GM23338 (cell line): ENCODE results near the gene ELFN1. TPM values are rescaled to one million over a fixed set of nuclear protein-coding genes. Genes with fewer than 3 reads are reported as not detected.

Experiments used
- ATAC-seq: fragments of 200-7000 bp; cut with Tn5 transposase; 3 replicates; pipeline ENCODE4 v1.9.1; 2020
- DNase-seq: peaks from one replicate; pipeline ENCODE4 v3.0.0-alpha.2; 2015; ENCODE audit warnings: low spot score
- H2AFZ ChIP-seq: fragments of 200-600 bp; sonication (generic); 2 replicates; pipeline ENCODE4 v1.8.0; 2016; ENCODE audit warnings: antibody characterized with exemption, mild to moderate bottlenecking, moderate library complexity
- H3F3A ChIP-seq: fragments of 200-600 bp; sonication (generic); replicated peaks from 2 replicates; pipeline ENCODE4 v1.8.0; 2017; ENCODE audit warnings: antibody characterized with exemption, mixed run types, low read depth
- H3K27ac ChIP-seq: fragments of 200-600 bp; sonication (generic); 2 replicates; pipeline ENCODE4 v1.6.1; 2016; ENCODE audit warnings: low read depth
- H3K27me3 ChIP-seq: fragments of 200-600 bp; sonication (generic); 2 replicates; pipeline ENCODE4 v1.8.0; 2016; ENCODE audit warnings: mild to moderate bottlenecking, mixed run types, moderate library complexity; ENCODE audit not compliant: insufficient read depth
- H3K36me3 ChIP-seq: fragments of 200-600 bp; sonication (generic); 2 replicates; pipeline ENCODE4 v1.8.0; 2016; ENCODE audit warnings: mild to moderate bottlenecking; ENCODE audit not compliant: insufficient read depth
- H3K4me1 ChIP-seq: fragments of 200-600 bp; sonication (generic); 2 replicates; pipeline ENCODE4 v1.8.0; 2016; ENCODE audit warnings: mild to moderate bottlenecking, moderate library complexity; ENCODE audit not compliant: insufficient read depth
- H3K4me2 ChIP-seq: fragments of 200-600 bp; sonication (generic); 2 replicates; pipeline ENCODE4 v1.7.1; 2017; ENCODE audit warnings: mixed run types
- H3K4me3 ChIP-seq: fragments of 200-600 bp; sonication (generic); 2 replicates; pipeline ENCODE4 v1.6.1; 2016; ENCODE audit warnings: mixed run types
- H3K79me2 ChIP-seq: fragments of 200-600 bp; sonication (generic); replicated peaks from 2 replicates; pipeline ENCODE4 v1.8.0; 2017; ENCODE audit warnings: mild to moderate bottlenecking; ENCODE audit not compliant: insufficient read depth
- H3K9me2 ChIP-seq: fragments of 200-600 bp; sonication (generic); 2 replicates; pipeline ENCODE4 v1.8.0; 2017; ENCODE audit not compliant: insufficient read depth
- H4K20me1 ChIP-seq: fragments of 200-600 bp; sonication (generic); replicated peaks from 2 replicates; pipeline ENCODE4 v1.8.0; 2017; ENCODE audit warnings: mild to moderate bottlenecking; ENCODE audit not compliant: insufficient read depth
- H3K27ac Mint-ChIP-seq: 2 replicates; pipeline ENCODE4 v1.8.0; 2020; ENCODE audit warnings: inconsistent platforms, mild to moderate bottlenecking, moderate library complexity, mixed read lengths
- H3K27me3 Mint-ChIP-seq: 3 replicates; pipeline ENCODE4 v1.8.0; 2022; ENCODE audit warnings: low read depth, mild to moderate bottlenecking, moderate library complexity, mixed read lengths, inconsistent platforms; ENCODE audit not compliant: insufficient read depth, poor library complexity
- H3K36me3 Mint-ChIP-seq: 3 replicates; pipeline ENCODE4 v1.8.0; 2021; ENCODE audit warnings: low read depth, mild to moderate bottlenecking, inconsistent platforms, moderate library complexity, mixed read lengths
- H3K4me1 Mint-ChIP-seq: 3 replicates; pipeline ENCODE4 v1.8.0; 2020; ENCODE audit warnings: mild to moderate bottlenecking, inconsistent platforms, mixed read lengths
- H3K4me3 Mint-ChIP-seq: 3 replicates; pipeline ENCODE4 v1.8.0; 2021; ENCODE audit warnings: moderate library complexity, mild to moderate bottlenecking, inconsistent platforms, mixed read lengths
- H3K9me3 Mint-ChIP-seq: 3 replicates; pipeline ENCODE4 v1.8.0; 2020; ENCODE audit warnings: moderate library complexity, mild to moderate bottlenecking, inconsistent platforms, mixed read lengths
- CREB1 ChIP-seq: fragments of 250-450 bp; sonication (Bioruptor Pico); IDR thresholded peaks from 2 replicates; pipeline ENCODE4 v1.5.0; 2020; ENCODE audit warnings: low read depth, mild to moderate bottlenecking, moderate library complexity
- ETS1 ChIP-seq: IDR thresholded peaks from 2 replicates; pipeline ENCODE4 v1.6.1; 2016; ENCODE audit warnings: antibody characterized with exemption
- EZH2 ChIP-seq: fragments of 200-600 bp; sonication (generic); IDR thresholded peaks from one replicate; pipeline ENCODE4 v1.8.0; 2017; ENCODE audit warnings: antibody characterized with exemption, mild to moderate bottlenecking, low read depth; ENCODE audit not compliant: unreplicated experiment
- EZH2phosphoT487 ChIP-seq: fragments of 200-600 bp; sonication (generic); IDR thresholded peaks from one replicate; pipeline ENCODE4 v1.8.1; 2018; ENCODE audit warnings: antibody characterized with exemption; ENCODE audit not compliant: unreplicated experiment
- JUNB ChIP-seq: IDR thresholded peaks from one replicate; pipeline ENCODE4 v1.6.1; 2016; ENCODE audit warnings: antibody characterized with exemption; ENCODE audit not compliant: unreplicated experiment
- NANOG ChIP-seq: IDR thresholded peaks from 2 replicates; pipeline ENCODE4 v1.6.1; 2016; ENCODE audit warnings: antibody characterized with exemption, borderline replicate concordance
- POLR2AphosphoS5 ChIP-seq: IDR thresholded peaks from 2 replicates; pipeline ENCODE4 v1.6.1; 2016; ENCODE audit warnings: antibody characterized with exemption, low read depth
- REST ChIP-seq: IDR thresholded peaks from one replicate; pipeline ENCODE4 v1.6.1; 2018; ENCODE audit warnings: antibody characterized with exemption; ENCODE audit not compliant: unreplicated experiment
- STAT1 ChIP-seq: IDR thresholded peaks from one replicate; pipeline ENCODE4 v1.6.1; 2016; ENCODE audit warnings: antibody characterized with exemption; ENCODE audit not compliant: unreplicated experiment
- ZNF114 ChIP-seq: fragments of 250-450 bp; sonication (Bioruptor Pico); IDR thresholded peaks from 2 replicates; pipeline ENCODE4 v1.5.0; 2020; ENCODE audit warnings: mild to moderate bottlenecking, moderate library complexity
- ZNF331 ChIP-seq: fragments of 250-450 bp; sonication (Bioruptor Pico); IDR thresholded peaks from 2 replicates; pipeline ENCODE4 v1.5.0; 2020; ENCODE audit warnings: low read depth, mild to moderate bottlenecking, moderate library complexity
- ZNF462 ChIP-seq: fragments of 250-450 bp; sonication (Bioruptor Pico); IDR thresholded peaks from 2 replicates; pipeline ENCODE4 v1.5.0; 2020; ENCODE audit warnings: mild to moderate bottlenecking, moderate library complexity
- polyA plus RNA-seq: library from polyadenylated mRNA; unstranded; fragments of >200 nt; fragmentation: Nextera tagmentation; extraction: Ambion mirVana; gene quantifications from 2 replicates; pipeline ENCODE4 v1.2.1, GENCODE V29; 2016
- total RNA-seq: library from RNA; depleted of rRNA; stranded (reverse); fragments of >200 nt; shearing (Covaris generic); gene quantifications from 2 replicates; pipeline ENCODE4 v1.2.3, GENCODE V29; 2014
- TF ChIP-seq, protein P1 (sequence below), 2 experiments: fragments of 200-600 bp in 1 of 2; sonication (generic) in 1 of 2; conservative IDR thresholded peaks; 2 replicates each; pipeline versions ENCODE4 v1.5.1 to v1.6.1; 2016 to 2017; ENCODE audit warnings: antibody characterized with exemption in 2 of 2, low read depth in 2 of 2, mild to moderate bottlenecking in 2 of 2, moderate library complexity in 1 of 2

The ELFN1 gene
- total and polyA plus RNA-seq, 2 experiments from 2014 or later, result 0.08 to 3.5 TPM

DNA sequence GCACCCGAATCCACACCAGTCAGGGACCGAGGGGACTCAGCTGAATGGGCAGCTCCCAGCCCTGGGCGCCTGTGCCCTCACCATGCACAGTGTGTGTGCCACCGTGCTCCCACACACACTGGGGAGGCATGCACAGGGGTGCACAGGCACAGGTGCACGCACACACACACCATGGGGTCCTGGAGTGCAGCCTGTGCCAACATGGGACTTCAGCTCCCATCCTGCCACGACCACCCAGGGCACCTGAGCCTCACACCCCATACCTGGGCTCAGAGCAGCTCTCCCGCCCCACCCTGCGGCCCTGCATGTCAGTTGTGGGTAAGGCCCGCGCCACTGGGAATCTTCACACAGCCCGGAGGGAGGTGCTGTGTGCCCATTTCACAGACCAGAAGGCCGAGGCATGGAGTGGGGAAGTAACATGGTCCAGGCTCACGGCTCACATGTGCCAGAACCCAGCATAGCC is 8.0 kb downstream of the ELFN1 start:
- Histone ChIP-seq H3K9me2 (no peaks in the 10 kb centered on the region), H3K27me3 (no peaks in the 10 kb centered on the region), H3K4me3 (no peak overlapping the region), H3F3A (no peaks in the 10 kb centered on the region), H3K36me3 (no peaks in the 10 kb centered on the region), H3K4me2 (no peak overlapping the region), H3K79me2 (no peaks in the 10 kb centered on the region), H3K4me1 (no peaks in the 10 kb centered on the region), H3K27ac (no peak overlapping the region), H2AFZ (no peak overlapping the region), H4K20me1 (no peaks in the 10 kb centered on the region)
- TF ChIP-seq REST, result no peak
- no peak for TF ChIP-seq ZNF462
- no peak for TF ChIP-seq NANOG
- TF ChIP-seq ZNF331, result no peak
- TF ChIP-seq ETS1, result no peak
- no peak for TF ChIP-seq STAT1
- no peak for TF ChIP-seq POLR2AphosphoS5
- TF ChIP-seq ZNF114 (CRISPR knock-in tag), result no peak
- TF ChIP-seq EZH2phosphoT487, result no peak
- TF ChIP-seq, protein P1, sequence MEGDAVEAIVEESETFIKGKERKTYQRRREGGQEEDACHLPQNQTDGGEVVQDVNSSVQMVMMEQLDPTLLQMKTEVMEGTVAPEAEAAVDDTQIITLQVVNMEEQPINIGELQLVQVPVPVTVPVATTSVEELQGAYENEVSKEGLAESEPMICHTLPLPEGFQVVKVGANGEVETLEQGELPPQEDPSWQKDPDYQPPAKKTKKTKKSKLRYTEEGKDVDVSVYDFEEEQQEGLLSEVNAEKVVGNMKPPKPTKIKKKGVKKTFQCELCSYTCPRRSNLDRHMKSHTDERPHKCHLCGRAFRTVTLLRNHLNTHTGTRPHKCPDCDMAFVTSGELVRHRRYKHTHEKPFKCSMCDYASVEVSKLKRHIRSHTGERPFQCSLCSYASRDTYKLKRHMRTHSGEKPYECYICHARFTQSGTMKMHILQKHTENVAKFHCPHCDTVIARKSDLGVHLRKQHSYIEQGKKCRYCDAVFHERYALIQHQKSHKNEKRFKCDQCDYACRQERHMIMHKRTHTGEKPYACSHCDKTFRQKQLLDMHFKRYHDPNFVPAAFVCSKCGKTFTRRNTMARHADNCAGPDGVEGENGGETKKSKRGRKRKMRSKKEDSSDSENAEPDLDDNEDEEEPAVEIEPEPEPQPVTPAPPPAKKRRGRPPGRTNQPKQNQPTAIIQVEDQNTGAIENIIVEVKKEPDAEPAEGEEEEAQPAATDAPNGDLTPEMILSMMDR (conservative IDR thresholded peaks at IDR 0.05; ENCODE audit: low read depth in 2 of 2), result no peak
- no peak for TF ChIP-seq CREB1
- TF ChIP-seq JUNB, result no peak
- TF ChIP-seq EZH2, result no peak
- no peak overlapping the region for H3K27ac Mint-ChIP-seq
- H3K9me3 Mint-ChIP-seq, result peaks cover 7% of the 10 kb centered on the region; the same call in 2 of the 3 replicates
- no peaks in the 10 kb centered on the region; the same call in 2 of the 3 replicates for H3K36me3 Mint-ChIP-seq
- ATAC-seq (no peak), DNase-seq (no peak)
- H3K4me3 Mint-ChIP-seq, result no peak overlapping the region
- peaks cover 22% of the 10 kb centered on the region for H3K27me3 Mint-ChIP-seq
- peaks cover 10% of the 10 kb centered on the region for H3K4me1 Mint-ChIP-seq
